K562 (cell line): Measurements from ENCODE around the gene EZH2. TPM values are rescaled to one million over a fixed set of nuclear protein-coding genes. Genes with fewer than 3 reads are reported as not detected.

Experiments used
- CBFA2T3 ChIP-seq: fragments of 450-650 bp; IDR thresholded peaks from 2 replicates; pipeline ENCODE4 v1.6.1; 2017
- KDM1A ChIP-seq, 2 experiments: fragments of 450-650 bp; IDR thresholded peaks; 2 replicates each; pipeline ENCODE4 v1.6.1; 2016; ENCODE audit warnings: mild to moderate bottlenecking in 2 of 2
- NBN ChIP-seq: fragments of 450-650 bp; IDR thresholded peaks from 2 replicates; pipeline ENCODE4 v1.6.1; 2016; ENCODE audit warnings: low read depth, mild to moderate bottlenecking
- PHB2 ChIP-seq: fragments of 450-650 bp; IDR thresholded peaks from 2 replicates; pipeline ENCODE4 v1.6.1; 2017; ENCODE audit warnings: low read depth
- POLR2AphosphoS2 ChIP-seq: IDR thresholded peaks from 2 replicates; pipeline ENCODE4 v1.6.1; 2012; ENCODE audit warnings: low read length, improper control_type of control experiment
- SMARCC2 ChIP-seq: fragments of 450-650 bp; IDR thresholded peaks from 2 replicates; pipeline ENCODE4 v1.6.1; 2017; ENCODE audit warnings: antibody characterized with exemption, moderate library complexity, mild to moderate bottlenecking, low read depth
- SMARCE1 ChIP-seq: fragments of 450-650 bp; IDR thresholded peaks from 2 replicates; pipeline ENCODE4 v1.7.1; 2016; ENCODE audit warnings: mild to moderate bottlenecking
- ZC3H11A ChIP-seq: IDR thresholded peaks from 2 replicates; pipeline ENCODE4 v1.6.1; 2012; ENCODE audit warnings: low read depth, low read length, improper control_type of control experiment
- ZNF263 ChIP-seq: sonication (generic); formaldehyde crosslinking; IDR thresholded peaks from 2 replicates; pipeline ENCODE4 v1.8.0; 2022; ENCODE audit warnings: mild to moderate bottlenecking, missing genetic modification reagents, borderline replicate concordance
- ZNF3 ChIP-seq: fragments of 250-450 bp; sonication (Bioruptor Pico); IDR thresholded peaks from 2 replicates; pipeline ENCODE4 v1.5.0; 2021; ENCODE audit warnings: mild to moderate bottlenecking, moderate library complexity
- polyA plus RNA-seq, 8 experiments: library from polyadenylated mRNA; depleted of rRNA in 4 of 8; stranded (reverse) in 5 of 8; unstranded in 3 of 8; fragments of >200 nt; fragmentation: Nextera tagmentation in 2 of 8; fragmentation: Illumina TruSeq in 1 of 8; extraction: Ambion mirVana in 2 of 8; extraction: Trizol in 1 of 8; gene quantifications; 2 replicates each; pipeline versions ENCODE4 v1.2.1 to v1.2.3, GENCODE V29; 2011 to 2014; ENCODE audit warnings: inconsistent platforms in 1 of 8, missing spikeins in 1 of 8
- total RNA-seq, 7 experiments: library from RNA; depleted of rRNA in 6 of 7; stranded (reverse); fragments of >200 nt in 6 of 7; fragmentation: Illumina TruSeq in 2 of 7; extraction: Trizol in 2 of 7; gene quantifications; 2 replicates each; pipeline versions ENCODE4 v1.2.1 to v1.2.3, GENCODE V29; 2011 to 2021; ENCODE audit warnings: low replicate concordance in 1 of 7
- TF ChIP-seq, protein P1 (sequence below), 2 experiments: fragments of 450-650 bp; IDR thresholded peaks; 2 replicates each; pipeline ENCODE4 v1.6.1; 2016
- TF ChIP-seq, protein P2 (sequence below): sonication (generic); formaldehyde crosslinking; IDR thresholded peaks from 2 replicates; pipeline ENCODE4 v1.4.0; 2020; ENCODE audit warnings: mild to moderate bottlenecking, missing genetic modification reagents
- TF ChIP-seq, protein P3 (sequence below): fragments of 450-650 bp; IDR thresholded peaks from one replicate; pipeline ENCODE4 v1.6.1; 2018; ENCODE audit warnings: mild to moderate bottlenecking, moderate library complexity; ENCODE audit not compliant: partially characterized antibody

Gene EZH2
- total and polyA plus RNA-seq, 9 of the 15 experiments (the other 6 are each of a cell fraction or from before 2014, with no cell fraction given): 48.7 to 175 (median 98.6) TPM

DNA sequence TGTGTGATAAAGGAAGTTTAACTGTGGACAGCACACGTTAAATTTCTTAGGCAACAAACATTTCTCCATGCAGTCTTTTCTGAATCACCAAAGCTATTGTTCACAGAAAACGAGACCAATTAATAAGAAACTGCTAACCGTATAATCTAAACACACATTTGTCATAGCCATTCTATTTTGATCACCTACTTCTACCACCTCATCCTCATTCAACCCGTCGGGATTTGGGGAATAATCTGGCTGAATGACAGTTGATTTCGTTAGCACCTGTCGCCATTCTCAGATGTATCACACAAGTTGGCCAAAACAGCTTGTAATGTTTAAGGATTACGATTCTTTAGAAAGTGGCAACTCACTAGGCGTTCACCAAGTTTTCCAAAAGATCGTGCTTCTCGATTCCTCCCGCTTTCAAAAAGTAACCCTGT is 1.2 kb downstream of the EZH2 start (continued):
- TF ChIP-seq NBN (no peak), ZNF263 (no peak), CBFA2T3 (no peak), KDM1A (IDR thresholded peaks at IDR 0.05) (peak; percentile 14 to 36; a peak in 1 of 4 replicates), SMARCC2 (no peak), SMARCE1 (0 out of 2 replicates have a peak, but pooled peaks have one; percentile 29), PHB2 (no peak), ZC3H11A (no peak), POLR2AphosphoS2 (no peak), ZNF3 (CRISPR knock-in tag) (no peak)
- TF ChIP-seq, protein P1, sequence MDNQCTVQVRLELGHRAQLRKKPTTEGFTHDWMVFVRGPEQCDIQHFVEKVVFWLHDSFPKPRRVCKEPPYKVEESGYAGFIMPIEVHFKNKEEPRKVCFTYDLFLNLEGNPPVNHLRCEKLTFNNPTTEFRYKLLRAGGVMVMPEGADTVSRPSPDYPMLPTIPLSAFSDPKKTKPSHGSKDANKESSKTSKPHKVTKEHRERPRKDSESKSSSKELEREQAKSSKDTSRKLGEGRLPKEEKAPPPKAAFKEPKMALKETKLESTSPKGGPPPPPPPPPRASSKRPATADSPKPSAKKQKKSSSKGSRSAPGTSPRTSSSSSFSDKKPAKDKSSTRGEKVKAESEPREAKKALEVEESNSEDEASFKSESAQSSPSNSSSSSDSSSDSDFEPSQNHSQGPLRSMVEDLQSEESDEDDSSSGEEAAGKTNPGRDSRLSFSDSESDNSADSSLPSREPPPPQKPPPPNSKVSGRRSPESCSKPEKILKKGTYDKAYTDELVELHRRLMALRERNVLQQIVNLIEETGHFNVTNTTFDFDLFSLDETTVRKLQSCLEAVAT (IDR thresholded peaks at IDR 0.05): peak in 1 of 2 experiments; percentile 76; a peak in 2 of 4 replicates
- TF ChIP-seq, protein P2, sequence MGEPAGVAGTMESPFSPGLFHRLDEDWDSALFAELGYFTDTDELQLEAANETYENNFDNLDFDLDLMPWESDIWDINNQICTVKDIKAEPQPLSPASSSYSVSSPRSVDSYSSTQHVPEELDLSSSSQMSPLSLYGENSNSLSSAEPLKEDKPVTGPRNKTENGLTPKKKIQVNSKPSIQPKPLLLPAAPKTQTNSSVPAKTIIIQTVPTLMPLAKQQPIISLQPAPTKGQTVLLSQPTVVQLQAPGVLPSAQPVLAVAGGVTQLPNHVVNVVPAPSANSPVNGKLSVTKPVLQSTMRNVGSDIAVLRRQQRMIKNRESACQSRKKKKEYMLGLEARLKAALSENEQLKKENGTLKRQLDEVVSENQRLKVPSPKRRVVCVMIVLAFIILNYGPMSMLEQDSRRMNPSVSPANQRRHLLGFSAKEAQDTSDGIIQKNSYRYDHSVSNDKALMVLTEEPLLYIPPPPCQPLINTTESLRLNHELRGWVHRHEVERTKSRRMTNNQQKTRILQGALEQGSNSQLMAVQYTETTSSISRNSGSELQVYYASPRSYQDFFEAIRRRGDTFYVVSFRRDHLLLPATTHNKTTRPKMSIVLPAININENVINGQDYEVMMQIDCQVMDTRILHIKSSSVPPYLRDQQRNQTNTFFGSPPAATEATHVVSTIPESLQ (CRISPR knock-in tag): peak; percentile 35; the same call in 1 of the 2 replicates
- TF ChIP-seq, protein P3, sequence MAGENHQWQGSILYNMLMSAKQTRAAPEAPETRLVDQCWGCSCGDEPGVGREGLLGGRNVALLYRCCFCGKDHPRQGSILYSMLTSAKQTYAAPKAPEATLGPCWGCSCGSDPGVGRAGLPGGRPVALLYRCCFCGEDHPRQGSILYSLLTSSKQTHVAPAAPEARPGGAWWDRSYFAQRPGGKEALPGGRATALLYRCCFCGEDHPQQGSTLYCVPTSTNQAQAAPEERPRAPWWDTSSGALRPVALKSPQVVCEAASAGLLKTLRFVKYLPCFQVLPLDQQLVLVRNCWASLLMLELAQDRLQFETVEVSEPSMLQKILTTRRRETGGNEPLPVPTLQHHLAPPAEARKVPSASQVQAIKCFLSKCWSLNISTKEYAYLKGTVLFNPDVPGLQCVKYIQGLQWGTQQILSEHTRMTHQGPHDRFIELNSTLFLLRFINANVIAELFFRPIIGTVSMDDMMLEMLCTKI: no peak
